ENCODE measurements around the gene SEMA4B. TPM values are rescaled to one million over a fixed set of nuclear protein-coding genes. Genes with fewer than 3 reads are reported as not detected.

SEMA4B gene
- total and polyA plus RNA-seq, 10 of the 15 experiments (the other 5 are each of a cell fraction or from before 2014, with no cell fraction given), result 0.87 to 26.0 (median 9.3) TPM

DNA sequence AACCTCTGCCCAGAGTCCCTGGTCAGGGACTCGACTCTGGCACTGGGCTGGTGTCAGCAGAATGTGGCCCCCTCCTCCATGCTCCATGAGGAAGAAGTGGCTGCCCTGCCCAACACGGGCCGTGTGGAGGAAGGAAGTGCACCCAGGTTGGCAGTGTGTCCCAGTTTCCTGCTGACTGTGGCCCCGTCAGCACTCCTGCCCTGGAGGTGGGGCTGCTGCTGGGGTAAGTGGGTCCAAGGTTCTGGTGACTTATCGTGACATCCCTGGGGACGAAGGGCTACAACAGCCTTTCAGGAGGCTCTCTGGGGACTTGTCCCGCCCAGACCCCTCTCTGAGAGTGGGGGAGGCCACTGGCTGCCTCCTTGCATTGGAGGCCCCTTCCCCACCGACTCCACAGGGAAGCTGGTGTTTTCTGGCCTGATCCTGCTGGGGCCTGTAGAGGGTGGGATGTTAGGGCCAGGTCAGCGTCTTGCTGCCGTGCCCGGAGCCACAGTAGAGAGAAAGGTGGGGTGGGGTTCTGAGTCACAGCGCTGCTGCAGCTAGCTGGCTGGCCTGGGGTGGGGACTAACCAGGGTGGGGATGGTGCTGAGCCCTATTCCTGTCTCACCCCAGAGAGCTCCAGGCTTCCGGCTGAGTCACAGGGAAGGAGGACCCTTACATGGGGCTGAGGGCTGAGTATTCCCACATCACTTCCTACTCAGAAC lies 10.5 kb downstream of the SEMA4B start:
- ATAC-seq, result no peak
- DNase-seq (ENCODE audit: low read depth, low spot score), result no peak
- Histone ChIP-seq H3K4me1 (ENCODE audit: control insufficient read depth, insufficient read depth, low read length) (peaks cover 25% of the 10 kb centered on the region), H3K79me2 (ENCODE audit: control insufficient read depth, insufficient read depth, low read length) (no peaks in the 10 kb centered on the region; the same call in none of the 2 replicates), H3K9ac (ENCODE audit: control insufficient read depth, insufficient read depth, low read length) (no peak overlapping the region), H3K27ac (ENCODE audit: control insufficient read depth, insufficient read depth) (no peak overlapping the region), H3K4me3 (no peak overlapping the region), H3K4me2 (ENCODE audit: control insufficient read depth, insufficient read depth) (no peak overlapping the region), H3K36me3 (ENCODE audit: control insufficient read depth in 2 of 2, insufficient read depth in 2 of 2, low read length in 1 of 2) (no peaks in the 10 kb centered on the region; a peak in 2 of 4 replicates), H4K20me1 (ENCODE audit: control insufficient read depth, insufficient read depth) (no peaks in the 10 kb centered on the region), H3K9me3 (replicated peaks; ENCODE audit: control insufficient read depth, insufficient read depth, low read length) (no peaks in the 10 kb centered on the region), H3K27me3 (replicated peaks in 1 of 2; ENCODE audit: control insufficient read depth in 2 of 2, insufficient read depth in 2 of 2, low read length in 1 of 2) (no peaks in the 10 kb centered on the region), H2AFZ (ENCODE audit: control insufficient read depth, low read depth, low read length) (no peak overlapping the region)
- intact Hi-C loops (cut with micrococcal nuclease; ENCODE audit: unreplicated experiment) (no loop called here), in situ Hi-C loops (cut with MboI) (no loop called here)
- ChIA-PET RAD21 (ENCODE audit: unreplicated experiment) (interaction anchor here (0.5 kb wide), 1 partner anchor 32 kb away, joined by 3 read pairs; no protein-coding TSS in a partner anchor), SMC1A (ENCODE audit: uncharacterized antibody, unreplicated experiment) (interaction anchor here (1.1 kb wide), 1 partner anchor 20 kb away, joined by 3 read pairs; no protein-coding TSS in a partner anchor), POLR2A (interaction anchor here (0.5 to 1.1 kb wide), 2 partner anchors 22 to 39 kb away, joined by 3 to 5 read pairs; partner anchors contain the start of genes CIB1 and GDPGP1), CTCF (interaction anchor here (0.6 to 1.3 kb wide), 4 partner anchors 10 to 723 kb away, joined by 3 to 4 read pairs (median 3); partner anchors contain the start of gene UNC45A)
- no peak for TF ChIP-seq SUZ12 (IDR thresholded peaks at IDR 0.05; ENCODE audit: unreplicated experiment)
- BruUV-seq (replicated peaks), result no TSS peak
- no peak for FAIRE-seq
- 50% methylated on average over 13 of the region's 13 CpGs for WGBS (ENCODE audit: insufficient coverage, insufficient replicate concordance, low lambda C conversion rate, missing lambda C conversion rate)

DNA sequence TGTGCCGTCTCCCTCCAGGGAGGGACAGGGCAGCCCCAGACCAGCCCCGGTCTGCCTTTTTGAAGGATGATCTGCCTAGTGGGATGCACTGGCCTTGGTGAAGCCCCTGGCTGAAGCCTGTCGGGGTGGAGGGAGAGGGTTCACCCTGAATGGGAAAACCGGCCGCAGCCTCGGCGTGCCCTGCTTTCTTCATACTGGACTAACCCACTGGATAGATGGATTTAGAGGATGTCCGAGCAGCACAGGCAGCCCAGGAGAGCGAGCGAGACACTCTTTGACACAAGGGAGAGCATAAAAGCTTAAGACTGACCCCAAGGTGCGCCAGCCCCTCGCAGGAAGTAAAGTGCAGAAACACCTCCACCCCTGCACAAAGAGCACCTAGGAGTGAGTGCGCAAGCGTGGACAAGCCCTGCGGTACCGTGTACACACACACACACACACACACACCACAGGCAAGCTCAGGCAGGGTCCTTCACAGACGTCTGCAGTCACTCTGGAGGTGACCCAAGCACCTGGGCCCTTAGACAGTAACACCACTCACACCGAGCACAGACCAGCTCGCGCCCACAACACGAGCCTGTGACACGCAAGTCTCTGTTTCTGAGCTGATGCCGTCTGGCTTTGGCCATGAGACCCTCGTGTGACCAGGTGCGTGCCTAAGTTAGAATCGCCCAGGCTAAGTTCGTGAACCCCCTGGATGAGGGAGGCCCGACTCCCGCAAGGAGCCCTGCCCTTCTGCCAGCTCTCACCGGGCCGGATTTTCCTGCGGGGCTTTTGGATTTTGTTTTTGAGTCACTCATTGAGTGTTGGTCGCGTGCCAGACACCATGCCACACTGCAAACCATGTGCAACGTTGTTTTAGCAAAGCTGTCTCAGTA lies 11.3 kb downstream of the SEMA4B start:
- Histone ChIP-seq H3K4me3 (no peak overlapping the region), H2AFZ (ENCODE audit: control insufficient read depth, low read depth, low read length) (no peak overlapping the region), H3K9ac (ENCODE audit: control insufficient read depth, insufficient read depth, low read length) (no peak overlapping the region), H3K36me3 (ENCODE audit: control insufficient read depth in 2 of 2, insufficient read depth in 2 of 2, low read length in 1 of 2) (no peaks in the 10 kb centered on the region; a peak in 2 of 4 replicates), H3K9me3 (replicated peaks; ENCODE audit: control insufficient read depth, insufficient read depth, low read length) (no peaks in the 10 kb centered on the region), H3K4me2 (ENCODE audit: control insufficient read depth, insufficient read depth) (no peak overlapping the region), H3K27me3 (replicated peaks in 1 of 2; ENCODE audit: control insufficient read depth in 2 of 2, insufficient read depth in 2 of 2, low read length in 1 of 2) (no peaks in the 10 kb centered on the region), H3K27ac (ENCODE audit: control insufficient read depth, insufficient read depth) (no peak overlapping the region), H4K20me1 (ENCODE audit: control insufficient read depth, insufficient read depth) (no peaks in the 10 kb centered on the region), H3K4me1 (ENCODE audit: control insufficient read depth, insufficient read depth, low read length) (peaks cover 25% of the 10 kb centered on the region), H3K79me2 (ENCODE audit: control insufficient read depth, insufficient read depth, low read length) (no peaks in the 10 kb centered on the region; the same call in none of the 2 replicates)
- FAIRE-seq, result no peak
- no peak for DNase-seq (ENCODE audit: low read depth, low spot score)
- TF ChIP-seq, protein P1, sequence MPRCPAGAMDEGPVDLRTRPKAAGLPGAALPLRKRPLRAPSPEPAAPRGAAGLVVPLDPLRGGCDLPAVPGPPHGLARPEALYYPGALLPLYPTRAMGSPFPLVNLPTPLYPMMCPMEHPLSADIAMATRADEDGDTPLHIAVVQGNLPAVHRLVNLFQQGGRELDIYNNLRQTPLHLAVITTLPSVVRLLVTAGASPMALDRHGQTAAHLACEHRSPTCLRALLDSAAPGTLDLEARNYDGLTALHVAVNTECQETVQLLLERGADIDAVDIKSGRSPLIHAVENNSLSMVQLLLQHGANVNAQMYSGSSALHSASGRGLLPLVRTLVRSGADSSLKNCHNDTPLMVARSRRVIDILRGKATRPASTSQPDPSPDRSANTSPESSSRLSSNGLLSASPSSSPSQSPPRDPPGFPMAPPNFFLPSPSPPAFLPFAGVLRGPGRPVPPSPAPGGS (IDR thresholded peaks at IDR 0.05; ENCODE audit: borderline replicate concordance, insufficient read depth, low read depth, low read length, poor library complexity, severe bottlenecking), result peak; percentile 15
- TF ChIP-seq, protein P2, sequence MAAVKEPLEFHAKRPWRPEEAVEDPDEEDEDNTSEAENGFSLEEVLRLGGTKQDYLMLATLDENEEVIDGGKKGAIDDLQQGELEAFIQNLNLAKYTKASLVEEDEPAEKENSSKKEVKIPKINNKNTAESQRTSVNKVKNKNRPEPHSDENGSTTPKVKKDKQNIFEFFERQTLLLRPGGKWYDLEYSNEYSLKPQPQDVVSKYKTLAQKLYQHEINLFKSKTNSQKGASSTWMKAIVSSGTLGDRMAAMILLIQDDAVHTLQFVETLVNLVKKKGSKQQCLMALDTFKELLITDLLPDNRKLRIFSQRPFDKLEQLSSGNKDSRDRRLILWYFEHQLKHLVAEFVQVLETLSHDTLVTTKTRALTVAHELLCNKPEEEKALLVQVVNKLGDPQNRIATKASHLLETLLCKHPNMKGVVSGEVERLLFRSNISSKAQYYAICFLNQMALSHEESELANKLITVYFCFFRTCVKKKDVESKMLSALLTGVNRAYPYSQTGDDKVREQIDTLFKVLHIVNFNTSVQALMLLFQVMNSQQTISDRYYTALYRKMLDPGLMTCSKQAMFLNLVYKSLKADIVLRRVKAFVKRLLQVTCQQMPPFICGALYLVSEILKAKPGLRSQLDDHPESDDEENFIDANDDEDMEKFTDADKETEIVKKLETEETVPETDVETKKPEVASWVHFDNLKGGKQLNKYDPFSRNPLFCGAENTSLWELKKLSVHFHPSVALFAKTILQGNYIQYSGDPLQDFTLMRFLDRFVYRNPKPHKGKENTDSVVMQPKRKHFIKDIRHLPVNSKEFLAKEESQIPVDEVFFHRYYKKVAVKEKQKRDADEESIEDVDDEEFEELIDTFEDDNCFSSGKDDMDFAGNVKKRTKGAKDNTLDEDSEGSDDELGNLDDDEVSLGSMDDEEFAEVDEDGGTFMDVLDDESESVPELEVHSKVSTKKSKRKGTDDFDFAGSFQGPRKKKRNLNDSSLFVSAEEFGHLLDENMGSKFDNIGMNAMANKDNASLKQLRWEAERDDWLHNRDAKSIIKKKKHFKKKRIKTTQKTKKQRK (IDR thresholded peaks at IDR 0.05; ENCODE audit: low read depth, low read length), result no peak
- POLR2A ChIA-PET, result interaction anchor here (0.5 to 1.1 kb wide), 5 partner anchors 11 to 139 kb away, joined by 3 to 6 read pairs (median 4); partner anchors contain the start of genes CIB1, GDPGP1 and SEMA4B
- ATAC-seq, result no peak
- RAD21 ChIA-PET (ENCODE audit: unreplicated experiment), result interaction anchor here (1.2 kb wide), 1 partner anchor 51 kb away, joined by 5 read pairs; no protein-coding TSS in a partner anchor
- SMC1A ChIA-PET (ENCODE audit: uncharacterized antibody, unreplicated experiment), result interaction anchor here (1.1 kb wide), 1 partner anchor 21 kb away, joined by 3 read pairs; no protein-coding TSS in a partner anchor
- CTCF ChIA-PET, result interaction anchor here (0.6 to 1.3 kb wide), 6 partner anchors 9 to 722 kb away, joined by 3 to 4 read pairs (median 3); partner anchors contain the start of genes SEMA4B and UNC45A
- WGBS (ENCODE audit: insufficient coverage, insufficient replicate concordance, low lambda C conversion rate, missing lambda C conversion rate), result 87% methylated on average over 35 of the region's 35 CpGs
- in situ Hi-C loops (cut with MboI) (no loop called here), intact Hi-C loops (cut with micrococcal nuclease; ENCODE audit: unreplicated experiment) (no loop called here)
- no TSS peak for BruUV-seq (replicated peaks)
